HepG2 (cell line): ENCODE data around the gene SCGB1D1. TPM values are rescaled to one million over a fixed set of nuclear protein-coding genes. Genes with fewer than 3 reads are reported as not detected.

Source experiments
- ADNP ChIP-seq: sonication (generic); formaldehyde crosslinking; IDR thresholded peaks from 2 replicates; pipeline ENCODE4 v1.4.0; 2020; ENCODE audit warnings: missing genetic modification reagents
- AFF4 ChIP-seq: sonication (generic); formaldehyde crosslinking; IDR thresholded peaks from 2 replicates; pipeline ENCODE4 v1.4.0; 2020; ENCODE audit warnings: missing genetic modification reagents
- ARNT ChIP-seq: fragments of 450-650 bp; IDR thresholded peaks from 2 replicates; pipeline ENCODE4 v1.6.1; 2017
- ASH2L ChIP-seq: fragments of 300-600, 200-600 bp; sonication (generic); IDR thresholded peaks from 2 replicates; pipeline ENCODE4 v1.7.0; 2017; ENCODE audit warnings: low read depth, mild to moderate bottlenecking, moderate library complexity, mixed read lengths, low read length; ENCODE audit not compliant: insufficient read length
- CBX1 ChIP-seq: IDR thresholded peaks from one replicate; pipeline ENCODE4 v1.6.1; 2016; ENCODE audit warnings: antibody characterized with exemption, low read depth
- GTF2F1 ChIP-seq: fragments of 150-350 bp; IDR thresholded peaks from 2 replicates; pipeline ENCODE4 v1.6.1; 2014; ENCODE audit warnings: low read length
- GTF3A ChIP-seq: sonication (generic); formaldehyde crosslinking; conservative IDR thresholded peaks from 2 replicates; pipeline ENCODE4 v1.4.0; 2020; ENCODE audit warnings: mild to moderate bottlenecking, missing genetic modification reagents
- GZF1 ChIP-seq: sonication (generic); formaldehyde crosslinking; IDR thresholded peaks from 2 replicates; pipeline ENCODE4 v1.5.1; 2020; ENCODE audit warnings: mild to moderate bottlenecking, missing genetic modification reagents
- KIAA2018 ChIP-seq: sonication (generic); formaldehyde crosslinking; IDR thresholded peaks from 2 replicates; pipeline ENCODE4 v1.5.0; 2020; ENCODE audit warnings: mild to moderate bottlenecking, missing genetic modification reagents, borderline replicate concordance
- PHF21A ChIP-seq: sonication (generic); formaldehyde crosslinking; IDR thresholded peaks from 2 replicates; pipeline ENCODE4 v1.5.0; 2020; ENCODE audit warnings: mild to moderate bottlenecking, missing genetic modification reagents
- ZNF138 ChIP-seq: sonication (generic); formaldehyde crosslinking; IDR thresholded peaks from 2 replicates; pipeline ENCODE4 v1.5.0; 2020; ENCODE audit warnings: mild to moderate bottlenecking, low read depth, missing genetic modification reagents
- polyA plus RNA-seq, 8 experiments: library from polyadenylated mRNA; depleted of rRNA in 3 of 8; stranded (reverse) in 7 of 8; unstranded in 1 of 8; fragments of >200 nt; fragmentation: Illumina TruSeq in 4 of 8; extraction: Trizol in 4 of 8; gene quantifications; 2 replicates each; pipeline versions ENCODE4 v1.2.1 to v1.2.3, GENCODE V29; 2011 to 2016; ENCODE audit warnings: low read depth in 4 of 8, missing spikeins in 1 of 8, mixed read lengths in 1 of 8; ENCODE audit not compliant: insufficient read depth in 1 of 8
- total RNA-seq, 5 experiments: library from RNA; depleted of rRNA; stranded (reverse); fragments of >200 nt; fragmentation: Illumina TruSeq; extraction: Trizol; gene quantifications; 2 replicates each; pipeline ENCODE4 v1.2.3, GENCODE V29; 2016; ENCODE audit warnings: low read depth in 1 of 5
- TF ChIP-seq, protein P1 (sequence below): sonication (generic); formaldehyde crosslinking; conservative IDR thresholded peaks from 2 replicates; pipeline ENCODE4 v1.8.0; 2022; ENCODE audit warnings: mild to moderate bottlenecking, moderate library complexity, missing genetic modification reagents

The SCGB1D1 gene
- total and polyA plus RNA-seq, 2 of the 13 experiments (the other 11 are each of a cell fraction or from before 2014, with no cell fraction given), result not detected

DNA sequence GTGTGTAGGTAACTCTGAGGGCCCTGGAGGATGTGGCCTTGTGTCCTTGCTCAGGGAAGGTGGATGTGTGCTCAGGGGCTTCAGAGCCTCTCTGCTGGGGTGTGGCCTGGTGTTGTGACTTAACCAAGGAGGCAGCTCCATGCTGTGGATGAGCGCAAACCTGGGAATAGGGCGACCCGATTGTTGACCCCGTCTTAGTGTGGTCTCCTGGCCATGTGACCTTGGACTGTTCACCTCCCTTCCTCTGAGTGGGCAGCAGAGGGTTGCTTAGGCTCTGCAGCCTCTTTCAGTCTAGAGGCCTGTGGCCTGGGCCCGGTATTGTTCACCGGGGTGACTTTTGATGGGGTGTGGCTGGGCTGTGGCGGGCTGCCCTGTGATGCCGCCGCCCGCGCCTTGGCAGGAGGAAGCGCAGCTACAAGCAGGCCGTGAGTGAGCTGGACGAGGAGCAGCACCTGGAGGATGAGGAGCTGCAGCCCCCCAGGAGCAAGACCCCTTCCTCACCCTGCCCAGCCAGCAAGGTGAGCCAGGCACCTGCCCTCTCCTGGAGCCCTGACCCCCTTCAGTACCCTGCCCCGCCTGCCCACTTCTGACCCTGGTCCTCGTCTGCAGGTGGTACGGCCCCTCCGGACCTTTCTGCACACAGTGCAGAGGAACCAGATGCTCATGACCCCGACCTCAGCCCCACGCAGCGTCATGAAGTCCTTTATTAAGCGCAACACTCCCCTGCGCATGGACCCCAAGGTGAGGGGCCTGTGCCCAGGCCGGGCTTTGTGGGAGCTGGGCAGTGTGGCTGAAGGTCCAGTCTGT is 49.5 kb upstream of the SCGB1D1 start (continued):
- TF ChIP-seq KIAA2018 (CRISPR knock-in tag) (no peak), ZNF138 (CRISPR knock-in tag) (no peak), GTF3A (CRISPR knock-in tag) (no peak), GTF2F1 (no peak), CBX1 (no peak), ADNP (CRISPR knock-in tag) (no peak), ARNT (no peak), ASH2L (no peak), AFF4 (CRISPR knock-in tag) (no peak), PHF21A (CRISPR knock-in tag) (no peak), GZF1 (CRISPR knock-in tag) (no peak)
- TF ChIP-seq, protein P1, sequence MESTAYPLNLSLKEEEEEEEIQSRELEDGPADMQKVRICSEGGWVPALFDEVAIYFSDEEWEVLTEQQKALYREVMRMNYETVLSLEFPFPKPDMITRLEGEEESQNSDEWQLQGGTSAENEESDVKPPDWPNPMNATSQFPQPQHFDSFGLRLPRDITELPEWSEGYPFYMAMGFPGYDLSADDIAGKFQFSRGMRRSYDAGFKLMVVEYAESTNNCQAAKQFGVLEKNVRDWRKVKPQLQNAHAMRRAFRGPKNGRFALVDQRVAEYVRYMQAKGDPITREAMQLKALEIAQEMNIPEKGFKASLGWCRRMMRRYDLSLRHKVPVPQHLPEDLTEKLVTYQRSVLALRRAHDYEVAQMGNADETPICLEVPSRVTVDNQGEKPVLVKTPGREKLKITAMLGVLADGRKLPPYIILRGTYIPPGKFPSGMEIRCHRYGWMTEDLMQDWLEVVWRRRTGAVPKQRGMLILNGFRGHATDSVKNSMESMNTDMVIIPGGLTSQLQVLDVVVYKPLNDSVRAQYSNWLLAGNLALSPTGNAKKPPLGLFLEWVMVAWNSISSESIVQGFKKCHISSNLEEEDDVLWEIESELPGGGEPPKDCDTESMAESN, result no peak
